HG03135 (cell line): ENCODE data around the gene NPIPA1.
A peak's percentile ranks its signal among the peaks of the same experiment; 100 is the strongest.
"Not testable (repeated sequence)": the region's sequence is repeated elsewhere in the genome, so short reads cannot be mapped to it uniquely, and the experiment has no call there.

ENCODE experiments used
- ATAC-seq: cut with Tn5 transposase; IDR thresholded peaks from one replicate; pipeline ENCODE4 v1.9.1; 2021; ENCODE audit warnings: mild to moderate bottlenecking, moderate library complexity; ENCODE audit not compliant: unreplicated experiment

NPIPA1 gene

DNA sequence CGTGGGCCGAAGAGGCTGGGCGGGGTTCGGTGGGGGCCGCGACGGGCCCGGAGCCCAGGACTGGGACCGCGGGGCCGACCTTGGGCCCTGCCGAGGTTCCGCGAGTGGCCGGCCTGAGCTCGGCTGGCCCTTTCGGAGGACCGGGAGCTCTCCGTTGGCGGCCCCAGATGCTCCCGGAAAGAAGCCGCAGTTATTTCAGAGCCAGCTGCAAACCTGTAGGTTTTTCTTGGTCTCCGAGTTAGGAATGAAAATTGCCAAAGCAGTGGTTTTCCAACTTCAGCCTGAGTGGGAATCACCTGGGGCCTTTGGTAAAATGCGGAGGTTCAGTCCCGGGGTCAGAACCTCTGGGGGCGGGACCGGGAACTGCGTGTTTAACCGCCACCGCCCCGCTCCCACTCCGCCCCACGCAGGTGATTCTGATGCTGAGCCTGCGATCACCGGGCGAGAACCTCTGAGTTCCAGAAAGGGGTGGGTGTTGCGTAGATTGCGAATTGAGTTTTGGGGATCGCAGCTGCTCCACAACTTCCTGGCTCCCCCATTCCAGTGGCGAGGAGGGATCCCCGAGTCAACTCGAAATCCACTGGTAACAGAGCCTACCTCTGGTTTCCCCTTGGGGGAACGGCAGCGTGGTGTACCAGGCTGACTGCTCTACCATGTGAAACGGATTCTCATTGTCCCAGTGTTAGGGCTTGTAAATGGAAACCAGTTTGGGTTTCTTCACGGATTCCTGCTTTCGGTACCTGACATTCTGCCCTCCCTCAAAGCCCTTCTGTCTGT lies 38.4 kb downstream of the NPIPA1 start:
- ATAC-seq, result peak; percentile 16

DNA sequence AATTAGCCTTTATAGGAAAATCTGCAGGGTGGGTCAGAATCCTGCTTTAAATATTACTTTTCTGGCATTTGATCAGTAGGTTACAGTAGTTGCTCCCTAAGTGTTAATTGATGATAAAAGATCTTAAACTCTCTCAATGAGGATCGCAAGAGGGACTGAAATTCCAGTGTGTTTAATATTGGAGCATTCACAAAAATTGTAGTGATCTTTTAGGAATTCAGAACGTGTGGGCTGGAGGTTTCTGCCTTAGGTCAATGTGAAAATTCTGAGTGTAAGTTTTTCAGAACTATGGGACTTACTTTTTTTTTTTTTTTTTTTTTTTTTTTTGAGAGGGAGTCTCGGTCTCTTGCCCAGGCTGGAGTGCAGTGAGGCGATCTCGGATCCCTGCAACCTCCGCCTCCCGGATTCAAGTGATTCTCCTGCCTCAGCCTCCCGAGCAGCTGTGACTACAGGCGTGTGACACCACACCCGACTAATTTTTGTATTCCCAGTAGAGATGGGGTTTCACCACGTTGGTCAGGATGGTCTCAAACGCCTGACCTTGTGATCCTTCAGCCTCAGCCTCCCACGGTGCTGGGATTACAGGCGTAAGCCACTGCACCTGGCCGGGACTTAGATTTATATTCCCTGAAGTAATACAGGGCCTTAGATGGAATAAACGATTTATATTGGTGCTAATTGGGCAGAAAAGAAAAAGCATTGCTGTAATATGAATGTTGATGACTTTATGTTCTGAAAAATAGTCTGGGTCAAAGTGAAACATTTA lies 39.9 kb downstream of the NPIPA1 start:
- ATAC-seq, result not testable (repeated sequence)

DNA sequence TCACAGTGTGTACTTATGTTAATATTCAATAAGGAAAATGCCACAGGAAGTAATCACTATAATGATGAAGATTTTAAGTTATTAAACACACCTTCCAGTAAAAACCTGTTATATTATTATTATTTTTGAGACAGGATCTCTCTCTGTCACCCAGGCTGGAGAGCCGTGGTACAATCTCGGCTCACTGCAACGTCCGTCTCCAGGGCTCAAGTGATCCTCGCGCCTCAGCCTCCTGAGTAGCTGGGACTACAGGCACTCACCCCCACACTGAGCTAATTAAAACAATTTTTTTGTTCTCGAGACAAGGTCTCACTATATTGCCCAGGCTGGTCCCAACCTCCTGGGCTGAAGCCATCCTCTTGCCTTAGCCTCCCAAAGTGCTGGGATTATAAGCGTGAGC lies 41.0 kb downstream of the NPIPA1 start:
- not testable (repeated sequence) for ATAC-seq

DNA sequence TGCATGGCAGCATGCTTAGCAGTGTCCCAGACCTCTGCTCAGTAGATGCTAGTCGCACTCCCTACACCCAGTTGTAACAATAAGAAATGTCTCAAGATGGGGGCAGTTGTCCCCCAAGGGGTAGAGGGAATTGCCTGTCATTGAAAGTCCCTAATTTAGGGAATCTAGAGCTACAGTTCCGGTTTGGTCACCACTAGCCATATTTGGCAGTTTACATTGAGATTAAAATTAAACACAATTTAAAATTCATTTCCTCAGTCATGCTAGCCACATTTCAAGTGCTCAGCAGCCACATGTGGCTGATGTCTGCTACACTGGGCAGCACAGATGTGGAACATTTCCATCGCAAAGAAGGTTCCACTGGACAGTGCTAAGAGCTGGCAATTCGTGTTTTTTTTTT lies 41.7 kb downstream of the NPIPA1 start:
- not testable (repeated sequence) for ATAC-seq

DNA sequence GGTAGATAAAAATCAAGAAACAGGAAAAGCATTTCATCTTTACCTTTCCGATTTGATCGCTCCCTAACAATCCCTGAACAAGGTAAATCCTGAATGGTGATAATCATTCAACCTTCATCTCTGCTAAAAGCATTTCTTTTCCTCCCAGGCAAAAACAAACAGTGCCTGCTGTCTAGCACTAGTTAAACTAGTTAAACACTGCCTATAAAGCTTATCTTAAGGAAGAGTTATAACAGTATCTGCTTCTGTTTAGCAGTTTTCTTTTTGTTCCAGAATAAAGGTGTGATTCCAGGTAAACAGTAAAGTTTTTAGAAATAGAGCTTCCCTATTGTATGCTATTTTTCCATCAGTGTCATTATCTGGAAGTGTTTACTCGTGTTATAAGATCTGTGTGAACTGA lies 44.0 kb downstream of the NPIPA1 start:
- not testable (repeated sequence) for ATAC-seq

DNA sequence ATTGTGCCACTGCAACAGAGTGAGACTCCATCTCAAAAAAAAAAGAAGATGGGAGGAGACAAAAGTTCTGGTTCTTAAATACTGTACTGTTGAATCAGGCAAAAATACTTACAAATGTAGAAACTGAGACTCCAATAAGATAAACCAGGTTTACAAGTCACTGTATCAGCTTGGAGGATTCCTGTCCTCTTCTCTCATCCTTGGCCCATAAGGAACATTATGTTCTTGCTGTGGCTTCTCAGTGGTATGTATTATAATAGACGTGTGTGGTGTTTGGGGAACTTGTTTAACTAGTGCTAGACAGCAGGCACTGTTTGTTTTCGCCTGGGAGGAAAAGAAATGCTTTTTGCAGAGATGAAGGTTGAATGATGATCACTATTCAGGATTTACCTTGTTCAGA lies 45.3 kb downstream of the NPIPA1 start:
- ATAC-seq, result not testable (repeated sequence)

DNA sequence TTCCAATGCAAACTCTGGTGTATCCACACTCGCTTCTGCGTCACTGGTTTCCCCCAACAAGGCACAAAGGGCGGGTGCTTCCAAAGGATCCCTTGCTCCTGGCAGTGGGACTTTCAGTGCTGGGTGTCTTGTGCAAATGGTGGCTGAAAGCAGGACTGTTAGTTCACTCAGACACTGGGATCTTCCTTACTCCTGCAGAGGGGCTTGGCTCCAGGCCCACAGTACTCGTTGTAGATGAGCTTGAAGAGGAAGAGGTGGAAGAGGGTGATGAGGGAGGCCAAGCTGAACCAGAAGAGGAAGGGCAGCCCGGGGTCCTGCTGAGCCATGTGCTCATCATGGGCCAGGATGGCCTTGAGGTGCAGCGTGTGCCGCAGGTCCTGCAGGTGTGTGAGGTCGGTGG lies 50.8 kb downstream of the NPIPA1 start:
- ATAC-seq, result not testable (repeated sequence)

DNA sequence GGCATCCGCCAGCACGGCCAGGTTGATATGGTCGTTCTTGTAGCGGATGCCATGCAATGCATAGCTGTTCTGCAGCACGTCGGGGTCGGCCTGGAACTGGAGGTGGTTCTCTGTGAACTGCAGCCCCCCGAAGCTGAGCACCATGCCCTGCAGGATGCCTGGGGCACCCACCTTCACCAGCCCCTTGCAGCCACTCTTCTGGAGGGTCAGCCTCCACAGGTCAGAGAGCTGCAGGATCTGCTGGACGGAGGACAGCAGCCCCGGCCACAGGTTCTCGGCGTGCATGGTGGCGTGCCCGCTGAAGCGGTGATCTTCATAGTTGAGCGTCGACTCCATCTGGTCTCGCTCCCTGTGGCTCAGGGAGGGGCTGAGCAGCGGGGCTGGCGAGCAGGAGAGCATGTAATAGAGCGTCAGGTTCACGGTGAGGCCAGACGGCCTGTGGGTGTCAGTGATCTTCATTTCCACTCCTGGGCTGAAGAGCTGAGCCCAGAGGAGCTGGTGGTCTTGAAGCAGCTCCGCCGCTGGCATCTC lies 51.5 kb downstream of the NPIPA1 start:
- ATAC-seq, result not testable (repeated sequence)

DNA sequence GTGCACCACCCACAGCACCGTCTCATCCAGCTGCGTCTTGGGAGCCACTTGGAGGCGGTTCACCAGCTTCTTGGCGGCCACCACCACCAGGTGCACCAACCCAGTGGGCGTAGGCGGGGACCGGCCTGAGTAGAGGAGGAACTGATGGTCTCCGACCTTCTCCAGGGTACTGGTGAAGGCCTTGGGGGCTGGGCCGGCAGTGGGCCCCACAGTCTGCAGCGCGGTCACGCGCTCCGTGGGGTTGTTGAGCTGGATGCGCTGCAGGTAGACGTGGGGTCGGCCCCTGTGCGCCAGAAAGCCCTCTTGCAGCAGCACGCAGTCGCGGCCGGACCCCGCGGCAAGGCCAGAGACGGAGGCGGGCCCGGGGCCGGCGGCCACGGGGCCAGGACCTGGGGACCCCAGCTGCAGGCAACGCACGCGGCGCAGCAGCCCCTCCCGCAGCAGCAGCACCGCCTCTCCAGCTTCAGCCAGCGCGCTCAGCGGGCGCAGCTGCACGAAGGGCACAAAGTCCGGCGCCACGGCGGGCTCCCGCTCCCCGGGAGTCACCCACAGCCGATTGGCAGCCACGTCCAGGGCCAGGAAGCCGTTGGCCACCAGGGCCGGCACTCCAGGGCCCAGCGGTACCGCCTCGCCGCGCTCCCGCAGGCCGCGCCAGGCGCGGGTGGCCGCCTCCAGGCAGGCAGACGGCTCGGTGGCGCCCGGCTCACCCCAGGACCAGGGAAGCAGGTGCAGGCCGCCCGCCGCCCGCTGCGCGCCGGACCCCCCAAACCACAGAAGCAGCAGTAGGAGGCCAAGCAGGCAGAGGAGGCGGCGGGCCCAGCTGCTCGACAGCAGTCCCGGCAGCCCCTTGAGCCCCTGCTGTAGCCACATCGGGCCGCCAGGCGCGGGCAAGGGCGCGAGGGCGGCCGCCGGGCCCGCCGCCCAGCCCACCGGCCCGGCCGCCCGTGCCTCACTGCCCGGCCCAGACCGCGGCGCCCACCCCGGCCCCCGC lies 52.3 kb downstream of the NPIPA1 start:
- ATAC-seq, result not testable (repeated sequence)

DNA sequence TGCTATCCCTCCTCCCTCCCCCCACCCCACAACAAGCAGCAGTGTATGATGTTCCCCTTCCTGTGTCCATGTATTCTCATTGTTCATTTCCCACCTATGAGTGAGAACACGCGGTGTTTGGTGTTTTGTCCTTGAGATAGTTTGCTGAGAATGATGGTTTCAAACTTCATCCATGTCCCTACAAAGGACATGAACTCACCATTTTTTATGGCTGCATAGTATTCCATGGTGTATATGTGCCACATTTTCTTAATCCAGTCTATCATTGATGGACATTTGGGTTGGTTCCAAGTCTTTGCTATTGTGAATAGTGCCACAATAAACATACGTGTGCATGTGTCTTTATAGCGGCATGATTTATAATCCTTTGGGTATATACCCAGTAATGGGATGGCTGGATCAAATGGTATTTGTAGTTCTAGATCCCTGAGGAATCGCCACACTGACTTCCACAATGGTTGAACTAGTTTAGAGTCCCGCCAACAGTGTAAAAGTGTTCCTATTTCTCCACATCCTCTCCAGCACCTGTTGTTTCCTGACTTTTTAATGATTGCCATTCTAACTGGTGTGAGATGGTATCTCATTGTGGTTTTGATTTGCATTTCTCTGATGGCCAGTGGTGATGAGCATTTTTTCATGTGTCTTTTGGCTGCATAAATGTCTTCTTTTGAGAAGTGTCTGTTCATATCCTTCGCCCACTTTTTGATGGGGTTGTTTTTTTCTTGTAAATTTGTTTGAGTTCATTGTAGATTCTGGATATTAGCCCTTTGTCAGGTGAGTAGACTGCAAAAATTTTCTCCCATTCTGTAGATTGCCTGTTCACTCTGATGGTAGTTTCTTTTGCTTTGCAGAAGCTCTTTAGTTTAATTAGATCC lies 56.3 kb downstream of the NPIPA1 start:
- ATAC-seq, result not testable (repeated sequence)

DNA sequence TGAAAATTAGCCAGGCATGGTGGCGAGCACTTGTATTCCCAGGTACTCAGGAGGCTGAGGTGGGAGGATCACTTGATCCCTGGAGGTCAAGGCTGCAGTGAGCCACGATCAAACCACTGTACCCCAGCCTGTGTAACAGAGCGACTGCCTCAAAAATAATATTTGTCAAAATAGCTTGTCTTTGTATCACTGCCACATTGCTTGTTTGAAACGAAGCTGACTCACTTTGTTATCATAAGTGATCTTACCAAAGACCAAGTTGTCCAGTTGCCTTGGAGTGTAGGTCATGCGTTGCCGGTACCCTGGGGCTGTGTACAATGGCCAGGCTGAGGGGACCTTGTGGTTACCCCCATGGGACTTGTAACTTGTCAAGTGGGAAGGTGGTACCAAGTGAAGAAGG lies 59.5 kb downstream of the NPIPA1 start:
- not testable (repeated sequence) for ATAC-seq

DNA sequence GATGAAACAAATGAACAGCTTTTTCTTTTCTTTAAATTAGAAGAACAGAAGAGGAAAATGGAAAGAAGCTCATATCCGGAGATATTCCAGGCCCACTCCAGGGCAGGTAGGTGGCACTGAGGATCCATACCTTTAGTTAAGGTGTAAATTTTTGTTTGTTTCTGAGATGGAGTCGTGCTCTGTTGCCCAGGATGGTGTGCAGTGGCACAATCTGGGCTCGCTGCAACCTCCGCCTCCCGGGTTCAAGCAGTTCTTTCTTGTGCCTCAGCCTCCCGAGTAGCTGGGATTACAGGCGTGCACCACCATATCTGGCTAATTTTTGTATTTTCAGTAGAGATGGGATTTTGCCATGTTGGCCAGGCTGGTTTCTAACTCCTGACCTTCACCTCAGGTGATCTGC lies 61.1 kb downstream of the NPIPA1 start:
- not testable (repeated sequence) for ATAC-seq

DNA sequence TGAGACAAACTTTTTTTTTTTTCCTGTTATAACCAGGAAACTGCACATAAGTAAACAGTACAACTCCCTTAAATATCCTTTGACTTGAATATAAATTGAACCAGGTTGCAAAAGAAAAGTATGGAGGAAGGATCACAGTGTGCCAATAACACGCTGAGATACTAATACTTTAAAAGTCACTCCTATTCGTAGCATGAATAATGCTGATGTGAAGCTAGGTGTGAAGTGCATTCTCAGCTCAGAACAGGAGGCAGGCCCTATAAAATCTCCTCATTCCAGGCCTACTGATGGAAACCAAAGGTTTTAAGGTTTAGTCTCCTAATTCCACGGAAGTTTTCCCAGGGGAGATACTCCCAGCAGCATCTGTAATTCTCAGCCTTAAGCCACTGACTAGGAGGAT lies 62.6 kb downstream of the NPIPA1 start:
- not testable (repeated sequence) for ATAC-seq
